Colonic mucosa (tissue), 4 donors: Measurements from ENCODE around the gene LRMDA. TPM values are rescaled to one million over a fixed set of nuclear protein-coding genes. Genes with fewer than 3 reads are reported as not detected.

ENCODE experiments used
- DNase-seq: peaks from one replicate; pipeline ENCODE4 v3.0.0-alpha.2; 2020
- H3K27ac ChIP-seq: fragments of 200-600 bp; one replicate; pipeline ENCODE4 v1.8.0; 2021
- H3K27me3 ChIP-seq: fragments of 200-600 bp; one replicate; pipeline ENCODE4 v1.8.0; 2021
- H3K36me3 ChIP-seq: fragments of 200-600 bp; one replicate; pipeline ENCODE4 v1.8.0; 2021
- H3K4me1 ChIP-seq: fragments of 200-600 bp; one replicate; pipeline ENCODE4 v1.8.0; 2021; ENCODE audit warnings: mild to moderate bottlenecking
- H3K4me3 ChIP-seq: fragments of 200-600 bp; one replicate; pipeline ENCODE4 v1.8.0; 2021
- H3K9ac ChIP-seq, 2 donors: one replicate each; pipeline ENCODE4 v1.7.0; 2013; ENCODE audit warnings: control low read depth in 2 of 2, low read depth in 2 of 2, low read length in 2 of 2
- H3K9me3 ChIP-seq: fragments of 200-600 bp; one replicate; pipeline ENCODE4 v1.8.0; 2021
- CTCF ChIP-seq: fragments of 200-600 bp; IDR thresholded peaks from one replicate; pipeline ENCODE4 v1.8.0; 2022; ENCODE audit warnings: antibody characterized with exemption, mild to moderate bottlenecking
- intact Hi-C: fragments of 100-400 bp; cut with DNase I; formaldehyde crosslinking; loops from one replicate; pipeline ENCODE4 v1.14.1; 2022
- total RNA-seq, 2 donors: library from RNA; stranded (reverse); fragmentation: NEBNext Ultra II Directional in 1 of 2; extraction: Animal tissue kit (Norgen Biotek cat#: 25700) in 1 of 2; gene quantifications; one replicate each; pipeline ENCODE4 v1.2.1, GENCODE V29; 2021
- donor health status: healthy.
- donor health status: DM: no; HTN: no; CAD: no.
- donor health status: DM: no; HTN: no; CAD: no.

The LRMDA gene
- total RNA-seq, 2 donors from 2014 or later, result 2.5 to 5.2 TPM

- TF ChIP-seq CTCF, result no peak
- Histone ChIP-seq H3K27ac (no peak overlapping the region), H3K27me3 (no peaks in the 10 kb centered on the region), H3K9me3 (no peaks in the 10 kb centered on the region), H3K36me3 (no peaks in the 10 kb centered on the region), H3K9ac (no peak overlapping the region), H3K4me1 (no peaks in the 10 kb centered on the region), H3K4me3 (no peak overlapping the region)
- no peak for DNase-seq
- intact Hi-C loops, result no loop called here
These were observed 537.6 kb downstream of the LRMDA start for GRCh38 chr10:75969031-75969430.

DNA sequence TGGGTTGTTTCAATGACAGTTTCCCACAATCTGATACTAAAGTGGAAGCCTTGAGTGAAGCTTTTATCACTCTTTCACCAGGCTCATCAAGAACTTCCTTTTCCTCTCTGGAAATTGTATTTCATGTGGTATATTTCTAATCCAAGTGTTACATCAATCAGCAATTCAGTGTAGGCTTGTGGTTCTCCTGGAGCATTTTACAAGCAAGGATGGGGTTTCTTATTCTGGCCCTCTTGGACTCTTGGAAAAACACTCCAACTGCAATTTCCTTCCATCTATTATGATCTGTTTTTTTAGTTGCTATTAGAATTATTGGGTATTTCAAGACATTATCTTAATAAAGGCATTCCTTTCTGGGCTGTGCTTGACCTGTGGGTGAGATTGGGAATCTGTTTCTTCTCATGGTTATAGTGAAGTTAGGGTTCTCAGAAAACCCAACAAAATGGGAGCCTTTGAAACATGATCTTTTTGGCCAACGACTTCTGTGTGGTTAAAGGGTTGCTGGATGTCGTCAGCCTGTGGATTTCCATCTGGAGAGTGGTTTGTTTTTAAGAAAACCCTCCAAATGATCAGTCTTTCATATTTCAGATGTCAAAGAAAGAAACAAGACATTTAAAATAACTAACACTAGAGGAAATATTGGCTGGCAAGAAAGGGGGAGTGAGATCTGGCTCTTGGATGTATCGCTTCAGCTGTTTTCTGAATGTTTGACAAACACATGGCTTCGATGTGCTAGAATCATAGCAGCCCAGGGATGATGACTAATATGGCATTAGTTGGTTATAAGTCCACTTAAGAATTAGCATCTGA lies 540.2 kb downstream of the LRMDA start:
- no peak overlapping the region for H3K9ac ChIP-seq
- no peaks in the 10 kb centered on the region for H3K36me3 ChIP-seq
- no peak overlapping the region for H3K4me3 ChIP-seq
- no peaks in the 10 kb centered on the region for H3K4me1 ChIP-seq
- no peak for TF ChIP-seq CTCF
- H3K27me3 ChIP-seq, result no peaks in the 10 kb centered on the region
- intact Hi-C loops, result no loop called here
- no peaks in the 10 kb centered on the region for H3K9me3 ChIP-seq
- H3K27ac ChIP-seq, result no peak overlapping the region
- no peak for DNase-seq

DNA sequence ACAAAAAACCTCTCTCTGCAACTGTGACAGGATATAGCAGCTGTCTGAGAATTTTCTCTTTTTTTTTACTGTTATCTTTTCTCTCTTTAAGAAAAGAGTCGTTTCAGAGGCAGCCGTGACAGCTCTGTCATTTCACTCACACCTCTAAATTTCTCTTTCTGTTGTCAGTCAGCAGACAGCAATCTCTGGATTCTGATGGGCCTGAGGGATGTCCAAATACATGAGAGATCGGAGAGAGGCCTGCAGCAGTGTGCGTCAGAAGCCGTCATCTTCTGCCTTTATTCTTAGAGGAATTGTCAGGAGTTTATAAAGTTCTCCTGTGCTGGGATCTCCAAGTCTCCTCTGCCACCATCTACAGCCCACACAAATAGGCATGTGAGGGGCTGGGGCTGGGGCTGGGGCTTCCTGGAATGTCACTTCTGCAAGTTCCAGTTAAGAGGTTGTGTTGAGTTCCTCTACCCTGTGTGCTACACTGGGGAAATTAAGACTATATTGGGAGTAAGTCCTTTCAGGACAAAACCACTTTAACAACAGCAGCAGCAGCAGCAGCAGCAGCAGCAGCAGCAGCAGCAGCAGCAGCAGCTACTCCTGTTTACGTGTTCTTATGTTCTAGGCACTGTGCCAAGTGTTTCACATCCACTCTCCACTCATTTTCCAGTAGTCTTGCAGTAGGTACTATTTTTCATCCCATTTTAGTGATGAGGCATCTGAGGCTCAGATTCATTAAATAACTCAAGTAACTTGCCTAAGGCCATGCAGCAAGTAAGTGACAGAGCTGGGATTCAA lies 541.3 kb downstream of the LRMDA start:
- intact Hi-C loops, result no loop called here
- no peak overlapping the region for H3K9ac ChIP-seq
- H3K9me3 ChIP-seq, result no peaks in the 10 kb centered on the region
- no peaks in the 10 kb centered on the region for H3K4me1 ChIP-seq
- no peaks in the 10 kb centered on the region for H3K27me3 ChIP-seq
- DNase-seq, result no peak
- H3K36me3 ChIP-seq, result no peaks in the 10 kb centered on the region
- H3K27ac ChIP-seq, result no peak overlapping the region
- TF ChIP-seq CTCF, result no peak
- H3K4me3 ChIP-seq, result no peak overlapping the region

DNA sequence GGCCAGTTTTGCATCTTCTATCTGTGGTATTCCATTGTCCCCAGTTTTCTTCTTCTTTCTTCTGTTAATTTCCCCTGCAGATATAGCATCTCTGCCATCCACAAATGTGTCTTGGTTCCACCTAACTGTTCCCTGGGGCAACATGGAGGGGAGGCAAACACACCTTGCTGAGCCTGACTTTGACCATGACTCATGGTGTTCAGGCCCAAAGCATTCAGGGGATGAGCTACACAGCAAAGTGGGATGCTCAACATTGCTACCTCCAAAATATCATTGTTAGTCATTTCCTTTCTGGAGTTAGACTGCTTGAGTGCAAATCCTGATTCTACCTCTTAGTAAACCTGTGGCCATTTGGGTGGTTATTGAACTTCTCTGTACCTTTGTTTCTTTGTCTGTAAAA lies 542.7 kb downstream of the LRMDA start:
- no peak for DNase-seq
- no peak for TF ChIP-seq CTCF
- no peaks in the 10 kb centered on the region for H3K36me3 ChIP-seq
- H3K4me3 ChIP-seq, result no peak overlapping the region
- no peak overlapping the region for H3K9ac ChIP-seq
- H3K27me3 ChIP-seq, result no peaks in the 10 kb centered on the region
- intact Hi-C loops, result no loop called here
- no peak overlapping the region for H3K27ac ChIP-seq
- H3K4me1 ChIP-seq, result no peaks in the 10 kb centered on the region
- H3K9me3 ChIP-seq, result no peaks in the 10 kb centered on the region

- Histone ChIP-seq H3K36me3 (no peaks in the 10 kb centered on the region), H3K4me1 (no peaks in the 10 kb centered on the region), H3K9ac (no peak overlapping the region), H3K27me3 (no peaks in the 10 kb centered on the region), H3K4me3 (no peak overlapping the region), H3K27ac (no peak overlapping the region), H3K9me3 (no peaks in the 10 kb centered on the region)
- no peak for TF ChIP-seq CTCF
- no peak for DNase-seq
- intact Hi-C loops, result no loop called here
These were observed 545.3 kb downstream of the LRMDA start for GRCh38 chr10:75976681-75977080.
